Right lobe of liver (tissue), 4 donors: ENCODE measurements around the gene SLC8A1.

Source experiments
- CTCF ChIP-seq, 4 donors: fragments of 200-600 bp in 3 of 4; fragments of 450-650 bp in 1 of 4; IDR thresholded peaks; one replicate each; pipeline versions ENCODE4 v1.5.1 to v1.8.0; 2016 to 2022; ENCODE audit warnings: antibody characterized with exemption in 4 of 4, mild to moderate bottlenecking in 2 of 4
- POLR2A ChIP-seq: fragments of 450-650 bp; IDR thresholded peaks from one replicate; pipeline ENCODE4 v1.6.1; 2017; ENCODE audit warnings: antibody characterized with exemption, mild to moderate bottlenecking
- donor health status: DM: no; HTN: no; CAD: no.
- donor health status: DM: no; HTN: no; CAD: no.
- donor health status: DM: no; HTN: yes; CAD: no.

- TF ChIP-seq CTCF (IDR thresholded peaks at IDR 0.05) (no peak), POLR2A (no peak)
These were observed 291.1 kb downstream of the SLC8A1 start for GRCh38 chr2:40160751-40161218.
